Left ventricle myocardium superior (tissue), 1 donor: ENCODE measurements around the gene STK32B. TPM values are rescaled to one million over a fixed set of nuclear protein-coding genes. Genes with fewer than 3 reads are reported as not detected.

ENCODE experiments used
- ATAC-seq: fragments of 200-7000 bp; cut with Tn5 transposase; one replicate; pipeline ENCODE4 v1.9.1; 2020; ENCODE audit warnings: mild to moderate bottlenecking, moderate library complexity
- DNase-seq: peaks from one replicate; pipeline ENCODE4 v3.0.0-alpha.2; 2020
- intact Hi-C: fragments of 100-400 bp; cut with micrococcal nuclease; formaldehyde crosslinking; loops from one replicate; pipeline ENCODE4 v1.11.0; 2022
- total RNA-seq: library from RNA; stranded (reverse); fragmentation: NEBNext Ultra II Directional; extraction: Animal tissue kit (Norgen Biotek cat#: 25700); gene quantifications from one replicate; pipeline ENCODE4 v1.2.1, GENCODE V29; 2021
- donor health status: DM: no; HTN: yes; CAD: no; lungs with severe emphysema.

STK32B gene
- total RNA-seq, 1 donor from 2014 or later: 1.4 TPM

DNA sequence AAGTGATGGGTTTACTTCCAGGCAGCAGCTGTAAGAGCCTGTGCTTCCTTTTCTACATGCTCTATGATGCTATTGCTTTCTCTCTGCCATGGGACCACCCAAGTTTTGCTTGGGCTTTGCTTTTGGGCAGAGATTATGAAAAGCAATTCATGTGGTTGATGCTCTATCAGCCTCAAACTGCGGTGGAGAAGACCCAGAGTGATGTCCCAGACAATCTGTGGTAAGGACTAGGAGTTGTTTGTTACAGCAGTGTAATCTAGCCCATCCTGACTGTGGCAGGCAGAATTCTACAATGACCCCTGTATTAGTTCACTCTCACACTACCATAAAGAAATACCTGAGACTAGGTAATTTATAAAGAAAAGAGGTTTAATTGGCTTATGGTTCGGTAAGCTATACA is 22.8 kb upstream of the STK32B start:
- no peak for DNase-seq
- intact Hi-C loops: no loop called here
- no peak for ATAC-seq

DNA sequence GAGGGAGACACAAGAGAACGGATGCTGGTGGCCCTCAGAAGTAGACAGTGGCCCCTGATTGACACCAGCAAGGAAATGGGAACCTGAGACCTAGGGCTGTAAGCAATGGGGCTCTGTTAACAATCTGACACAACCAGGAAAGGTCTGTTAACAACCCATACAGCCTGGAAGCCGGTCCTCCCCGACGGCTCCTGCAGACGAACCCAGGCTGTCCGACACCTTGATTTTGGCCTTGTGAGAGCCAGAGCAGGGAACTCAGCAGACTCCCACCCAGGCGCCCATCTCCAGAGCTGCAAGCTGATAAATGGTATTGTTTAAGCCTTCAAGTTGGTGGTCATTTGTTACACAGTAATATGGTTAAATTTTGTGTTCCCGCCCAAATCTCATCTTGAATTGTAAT is 21.8 kb upstream of the STK32B start:
- no peak for DNase-seq
- intact Hi-C loops: no loop called here
- ATAC-seq: no peak

DNA sequence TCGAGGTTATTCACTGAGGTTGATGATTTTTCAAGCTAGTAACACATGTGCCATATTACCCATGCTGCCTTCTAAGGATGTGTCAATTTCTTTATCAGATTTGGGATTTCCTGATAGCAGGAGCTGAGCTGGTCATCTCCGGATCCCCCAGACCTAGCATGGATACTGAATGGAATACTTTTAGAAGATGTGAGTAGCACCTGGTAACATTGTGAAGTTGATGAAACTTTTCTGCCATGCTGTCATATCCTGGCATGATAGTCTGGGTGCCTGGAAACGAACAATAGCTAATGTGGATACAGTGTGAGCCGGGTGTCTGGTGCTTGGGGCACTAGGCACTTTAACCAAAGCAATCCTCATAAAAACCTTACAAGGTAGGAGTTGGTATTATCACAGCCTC is 21.1 kb upstream of the STK32B start:
- DNase-seq (no peak), ATAC-seq (no peak)
- intact Hi-C loops: no loop called here

DNA sequence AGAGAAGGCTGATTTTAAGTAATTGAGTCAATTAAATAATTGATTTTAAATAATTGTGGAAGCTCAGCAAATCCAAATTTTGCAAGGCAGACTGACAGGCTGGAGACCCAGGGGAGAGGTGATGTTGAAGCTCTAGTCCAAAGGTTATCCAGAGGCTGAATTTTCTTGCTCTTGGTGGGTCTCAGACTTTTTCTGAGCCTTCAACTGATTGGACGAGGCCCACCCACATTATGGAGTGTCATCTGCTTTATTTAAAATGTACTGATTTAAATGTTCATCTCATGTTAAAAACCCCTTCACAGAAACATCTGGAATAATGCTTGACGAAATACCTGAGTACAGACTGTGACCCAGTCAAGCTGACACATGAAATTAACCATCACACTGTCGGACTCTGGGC is 20.4 kb upstream of the STK32B start:
- intact Hi-C loops: no loop called here
- no peak for ATAC-seq
- no peak for DNase-seq

DNA sequence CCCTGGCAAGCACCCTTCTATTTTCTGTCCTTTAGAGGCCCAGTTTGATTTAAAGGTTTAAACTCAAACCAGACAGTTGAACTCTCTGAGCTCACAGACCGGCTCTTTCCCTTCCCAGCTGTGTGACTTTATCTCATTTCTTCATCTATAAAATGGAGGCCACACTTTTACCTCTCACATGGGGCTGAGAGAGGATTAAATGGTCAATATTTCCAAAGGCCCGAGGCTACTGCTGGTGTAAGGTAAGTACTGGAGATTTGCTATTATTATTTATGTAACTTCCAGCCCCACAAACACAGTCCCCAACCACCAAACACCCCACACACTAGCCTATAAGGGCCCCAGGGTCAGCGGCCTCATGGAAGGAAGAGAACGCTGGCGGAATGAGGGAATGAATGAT is 18.5 kb upstream of the STK32B start:
- intact Hi-C loops: no loop called here
- no peak for DNase-seq
- no peak for ATAC-seq

DNA sequence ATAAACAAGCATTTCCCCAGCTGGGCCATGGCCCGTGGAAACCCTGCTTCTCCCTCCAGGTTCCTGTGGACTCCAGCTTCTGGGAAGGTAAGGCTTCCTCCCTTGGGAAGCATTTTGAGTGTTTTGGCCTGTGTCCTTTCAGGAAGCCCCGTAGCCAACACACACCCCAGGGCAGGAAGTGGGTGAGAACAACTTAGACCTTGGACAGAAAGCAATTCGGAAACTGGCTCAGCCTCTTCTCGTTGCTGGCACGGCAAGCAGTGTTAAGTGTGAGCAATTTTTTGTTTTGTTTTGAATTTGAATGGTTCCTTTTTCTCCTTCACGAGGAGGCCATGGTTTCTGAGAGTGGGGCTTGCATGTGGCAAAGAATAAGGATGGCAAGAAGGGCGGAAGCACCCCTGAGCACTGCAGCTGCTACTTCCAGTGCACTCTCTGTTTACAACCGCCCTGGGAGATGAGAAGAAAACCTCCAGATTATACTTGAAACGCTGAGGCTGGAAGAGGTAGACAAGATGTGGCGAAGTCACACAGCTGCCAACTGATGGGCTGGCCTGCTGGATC is 17.9 kb upstream of the STK32B start:
- intact Hi-C loops: no loop called here
- peak; percentile 87 for ATAC-seq
- peak; percentile 47 for DNase-seq

DNA sequence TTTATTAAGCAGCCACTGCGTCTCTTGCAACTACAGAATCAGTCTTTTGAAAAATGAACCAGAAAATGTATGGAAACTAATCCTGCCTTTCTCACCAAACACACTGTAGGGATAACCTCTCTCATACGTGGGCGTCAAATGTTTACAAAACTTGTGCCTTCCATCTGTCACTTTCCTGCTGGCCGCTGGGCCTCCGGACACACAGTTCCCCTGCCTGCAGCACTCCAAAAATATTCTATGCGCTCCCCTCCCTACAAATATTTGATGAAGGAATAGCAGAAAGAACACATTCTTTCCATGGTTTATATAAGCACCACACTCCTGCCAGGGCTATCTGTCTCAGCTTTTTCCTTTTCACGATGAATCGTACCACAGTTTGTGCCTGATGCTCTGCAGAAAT is 17.1 kb upstream of the STK32B start:
- intact Hi-C loops: no loop called here
- no peak for DNase-seq
- no peak for ATAC-seq

DNA sequence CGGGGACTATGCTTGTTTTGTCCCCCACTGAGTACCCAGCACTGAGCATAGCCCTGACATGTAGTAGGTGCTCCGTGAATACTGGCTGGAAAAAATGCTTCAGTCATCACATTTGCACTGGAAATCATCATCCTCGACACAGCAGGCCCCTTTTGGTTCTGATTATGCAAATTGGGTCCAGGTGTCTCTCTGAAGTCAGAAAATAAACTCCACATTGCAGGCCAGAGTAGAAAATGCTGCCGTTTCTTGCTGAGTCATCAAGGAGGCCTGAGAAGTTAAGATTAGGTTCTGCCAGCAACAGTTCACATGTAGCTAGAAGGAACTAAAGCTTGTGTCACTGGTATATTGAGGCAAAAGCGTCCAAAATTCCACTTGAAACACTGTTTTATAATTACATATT is 15.0 kb upstream of the STK32B start:
- no peak for ATAC-seq
- DNase-seq: no peak
- intact Hi-C loops: no loop called here

DNA sequence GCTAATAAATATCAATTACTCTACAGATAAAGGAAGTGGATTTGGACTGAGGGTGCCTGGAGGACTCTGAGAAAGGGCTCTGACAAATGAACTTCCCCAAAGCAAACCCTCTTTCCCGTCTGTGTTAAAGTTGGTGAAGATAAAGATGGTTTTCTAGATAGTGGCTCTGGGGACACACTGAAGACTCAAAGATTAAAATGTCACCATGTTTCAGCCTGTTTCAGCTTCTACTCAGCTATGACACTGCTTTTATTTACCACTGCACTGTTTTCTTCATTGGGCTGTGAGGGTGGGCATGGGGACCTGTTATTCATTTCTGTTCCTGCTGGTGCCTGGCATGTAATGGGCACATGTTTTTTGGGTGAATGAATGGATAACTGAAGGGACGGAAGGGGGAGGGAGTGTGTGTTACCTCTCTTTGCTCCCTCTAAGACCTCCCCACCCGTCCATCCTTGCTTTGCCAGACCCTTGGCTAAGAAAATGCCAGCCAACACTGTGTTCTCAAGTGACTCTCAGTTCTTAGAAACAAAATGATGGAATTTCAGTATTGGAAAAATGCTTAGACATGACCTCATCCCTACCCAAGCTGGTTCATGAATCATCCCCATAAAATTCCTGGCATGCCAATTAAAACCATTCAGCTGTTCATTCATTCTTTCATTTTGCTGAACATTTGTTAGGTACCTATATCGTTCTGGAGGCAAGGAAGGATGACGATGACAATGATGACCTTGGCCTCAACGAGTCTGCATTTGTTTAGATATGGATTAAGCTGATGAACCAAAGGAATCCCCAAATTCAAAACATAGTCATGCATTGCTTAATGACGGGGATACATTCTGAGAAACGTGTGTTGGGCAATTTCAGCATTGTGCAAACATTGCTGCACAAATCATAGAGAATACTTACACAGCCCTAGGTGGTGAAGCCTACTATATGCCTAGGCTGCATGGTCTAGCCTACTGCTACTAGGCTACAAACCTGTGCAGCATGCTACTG is 13.4 kb upstream of the STK32B start:
- no peak for DNase-seq
- intact Hi-C loops: no loop called here
- peak; percentile 43 for ATAC-seq

DNA sequence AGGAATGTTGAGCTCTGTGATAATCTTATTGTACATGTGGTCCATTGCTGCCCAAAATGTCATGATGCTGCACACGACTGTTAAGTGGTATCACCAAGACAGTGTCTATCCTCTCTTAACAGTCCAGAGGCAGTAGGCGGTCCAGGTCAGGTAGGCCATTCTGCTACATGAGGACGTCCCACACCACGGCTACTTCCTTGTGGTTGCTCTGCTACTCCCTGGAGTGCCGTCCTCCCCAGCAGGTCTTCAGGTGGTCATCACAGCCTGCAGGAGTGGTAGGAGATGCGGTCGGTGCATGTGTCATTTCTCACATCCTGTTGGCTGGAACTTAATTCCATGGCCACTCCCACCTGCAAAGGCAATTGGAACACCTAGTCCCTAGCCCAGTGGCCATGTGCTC is 11.5 kb upstream of the STK32B start:
- ATAC-seq: no peak
- intact Hi-C loops: no loop called here
- DNase-seq: no peak

DNA sequence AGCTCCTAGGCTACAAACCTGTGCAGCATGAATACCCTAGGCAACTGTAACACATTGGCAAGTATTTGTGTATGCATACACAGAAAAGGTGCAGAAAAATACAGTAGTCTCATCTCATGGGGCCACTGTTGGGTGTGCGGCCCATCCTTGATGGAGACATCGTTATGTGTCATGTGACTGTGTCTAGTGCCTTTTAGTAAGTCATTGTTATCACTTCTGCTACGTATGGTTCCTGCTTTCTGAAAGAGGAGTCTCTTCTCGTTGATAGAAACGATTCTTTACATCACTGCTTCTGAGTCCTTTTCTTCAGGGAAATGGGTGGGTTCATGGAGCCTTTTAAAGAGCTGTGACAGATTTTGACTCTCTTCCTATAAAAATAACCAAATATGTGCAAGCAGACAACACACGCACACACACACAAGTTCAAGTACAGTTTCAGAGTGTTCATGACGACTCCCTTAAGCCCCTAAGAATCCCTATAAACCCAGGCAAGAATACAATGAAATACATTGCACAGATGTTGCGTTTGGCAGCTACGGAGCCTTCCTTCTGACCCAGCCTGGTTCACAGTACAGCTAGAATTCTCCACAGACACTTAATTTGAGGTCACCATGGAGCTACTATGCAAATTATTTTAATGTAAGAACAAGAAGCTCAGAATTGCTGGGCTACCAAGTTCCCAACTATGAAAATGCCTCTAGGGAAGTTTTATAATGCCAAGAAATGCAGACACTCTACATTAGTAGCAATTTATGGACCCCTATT is 10.2 kb upstream of the STK32B start:
- ATAC-seq (no peak), DNase-seq (no peak)
- intact Hi-C loops: no loop called here

DNA sequence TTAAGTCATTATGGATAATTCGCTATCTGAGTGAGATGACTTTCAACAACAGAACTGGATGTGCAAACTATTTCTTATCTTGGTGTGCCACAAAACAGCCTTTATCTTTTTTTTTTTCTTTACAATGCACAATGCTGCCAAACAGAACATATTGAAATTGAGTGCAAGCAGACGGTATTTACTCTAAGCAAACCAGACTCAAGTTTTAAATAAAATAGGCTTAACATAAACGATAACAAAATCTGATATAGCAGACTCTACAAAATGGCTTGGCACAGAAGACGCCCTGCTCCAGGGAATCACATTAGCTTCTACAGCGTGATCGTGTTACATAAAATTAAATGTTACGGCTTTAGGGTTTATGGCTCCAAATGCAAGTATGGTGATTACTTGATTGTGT is 9.6 kb upstream of the STK32B start:
- intact Hi-C loops: no loop called here
- DNase-seq: no peak

DNA sequence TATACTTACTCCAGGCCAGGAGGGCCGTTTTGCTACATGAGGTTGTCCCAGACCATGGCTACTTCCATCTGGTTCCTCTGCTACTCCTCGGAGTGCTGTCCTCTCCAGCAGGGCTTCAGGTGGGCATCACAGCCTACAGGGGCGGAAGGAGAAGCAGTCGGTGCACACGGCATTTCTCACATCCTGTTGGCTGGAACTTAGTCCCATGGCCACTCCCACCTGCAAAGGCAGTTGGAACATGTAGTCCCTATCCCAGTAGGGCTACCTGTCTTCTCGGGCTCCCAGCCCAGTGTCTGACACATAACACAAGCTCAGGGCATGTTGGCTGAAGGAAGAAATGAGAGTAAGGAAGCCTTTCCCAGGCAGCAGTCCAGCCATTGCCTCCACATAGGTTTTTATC is 7.7 kb upstream of the STK32B start:
- no peak for DNase-seq
- ATAC-seq: no peak
- intact Hi-C loops: no loop called here

More for the DNA sequence above, 9.6 kb upstream of the STK32B start:
- no peak for ATAC-seq

DNA sequence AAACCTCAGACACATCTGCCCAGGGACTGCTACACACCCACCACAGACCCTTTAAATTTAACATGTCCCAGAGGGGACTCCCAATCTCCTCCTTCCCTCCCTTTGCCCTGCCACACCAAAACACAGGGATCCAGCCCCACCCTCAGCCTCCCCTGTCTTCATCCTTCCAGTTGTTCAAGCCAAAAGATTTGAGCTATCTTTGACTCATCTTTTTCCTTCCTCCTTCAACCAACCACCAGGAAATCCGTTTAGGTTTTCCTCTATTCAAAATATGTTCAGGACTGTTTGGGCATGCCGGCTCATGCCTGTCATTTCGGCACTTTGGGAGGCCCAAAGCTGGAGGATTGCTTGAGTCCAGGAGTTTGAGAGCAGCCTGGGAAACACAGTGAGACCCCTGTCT is 6.9 kb upstream of the STK32B start:
- intact Hi-C loops: no loop called here
- ATAC-seq (no peak), DNase-seq (no peak)

DNA sequence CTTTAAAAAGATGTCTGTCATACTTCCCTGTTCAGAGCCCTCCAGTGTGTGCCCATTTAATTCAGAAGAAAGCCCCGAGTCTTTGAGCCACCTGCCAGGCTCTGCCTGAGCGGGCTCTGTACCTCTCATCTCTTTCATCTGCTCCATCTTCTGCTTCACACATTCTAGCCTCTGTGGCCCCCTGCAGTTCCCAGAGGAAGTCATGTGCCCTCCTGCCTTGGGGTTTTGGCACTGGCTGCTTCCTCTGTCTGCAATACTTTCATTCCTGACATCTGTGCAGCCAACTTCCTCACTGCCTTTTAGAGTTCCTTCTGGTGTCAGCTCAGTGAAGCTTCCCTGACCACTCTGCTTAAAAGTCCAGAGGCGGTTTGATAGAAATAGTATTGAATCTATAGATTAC is 6.2 kb upstream of the STK32B start:
- peak; percentile 76 for ATAC-seq
- intact Hi-C loops: no loop called here
- peak; percentile 37 for DNase-seq

DNA sequence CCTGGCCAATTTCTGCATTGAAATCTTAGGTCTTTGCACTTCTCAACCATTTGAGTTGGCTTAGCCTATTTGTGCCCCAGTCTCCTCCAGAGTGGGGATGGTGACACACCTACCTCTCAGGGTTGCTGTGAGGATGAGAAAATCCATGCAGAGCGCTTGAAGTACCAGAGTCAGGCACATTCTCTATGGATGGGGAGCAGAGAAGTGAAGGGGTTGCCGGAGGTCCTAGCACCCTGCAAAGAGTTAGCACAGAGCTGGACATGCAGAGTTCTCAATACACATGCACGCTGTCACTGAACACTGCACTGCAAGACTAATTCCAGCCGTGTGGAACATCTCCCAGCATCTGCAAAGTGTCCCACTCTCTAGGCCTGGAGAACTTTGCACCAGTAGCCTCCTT is 2.6 kb upstream of the STK32B start:
- intact Hi-C loops: no loop called here
- ATAC-seq (no peak), DNase-seq (no peak)

DNA sequence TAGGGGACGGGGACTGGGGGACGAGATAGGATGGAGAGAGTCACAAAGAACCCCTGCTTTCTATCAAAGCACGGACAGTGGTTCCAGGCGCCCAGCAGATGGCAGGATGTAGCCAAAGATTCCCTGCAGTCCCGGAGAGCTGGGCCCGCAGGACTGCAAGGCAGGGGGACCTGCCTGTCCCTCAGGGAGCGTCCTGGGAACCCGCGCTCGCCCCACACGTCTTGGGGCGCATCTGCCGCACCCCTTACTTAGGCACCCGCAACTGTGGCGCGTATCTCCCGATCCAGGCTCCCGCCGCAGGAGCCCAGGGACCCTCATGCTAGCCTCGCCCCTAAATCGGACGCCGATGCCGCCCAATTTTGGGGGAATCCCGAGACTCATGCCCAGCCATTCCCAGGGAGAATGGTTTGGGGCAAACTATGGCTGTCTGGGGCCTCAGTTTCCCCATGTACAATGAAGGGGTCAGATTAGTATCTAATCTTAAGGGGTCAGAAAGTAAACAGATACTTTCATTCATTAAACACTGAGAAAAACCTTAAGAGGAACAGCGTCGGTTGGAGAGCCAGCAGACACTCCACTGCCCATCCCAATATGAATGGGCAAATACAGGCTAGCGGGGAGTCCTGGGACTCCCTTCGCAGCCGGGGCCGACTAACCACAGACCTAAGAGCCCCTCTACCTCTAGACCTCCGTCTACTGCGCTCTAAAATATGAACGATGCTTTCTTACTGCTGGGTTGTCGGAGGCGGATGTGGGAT is 581 bp upstream of the STK32B start:
- intact Hi-C loops: no loop called here
- ATAC-seq: peak; percentile 91
- DNase-seq: peak; percentile 78

DNA sequence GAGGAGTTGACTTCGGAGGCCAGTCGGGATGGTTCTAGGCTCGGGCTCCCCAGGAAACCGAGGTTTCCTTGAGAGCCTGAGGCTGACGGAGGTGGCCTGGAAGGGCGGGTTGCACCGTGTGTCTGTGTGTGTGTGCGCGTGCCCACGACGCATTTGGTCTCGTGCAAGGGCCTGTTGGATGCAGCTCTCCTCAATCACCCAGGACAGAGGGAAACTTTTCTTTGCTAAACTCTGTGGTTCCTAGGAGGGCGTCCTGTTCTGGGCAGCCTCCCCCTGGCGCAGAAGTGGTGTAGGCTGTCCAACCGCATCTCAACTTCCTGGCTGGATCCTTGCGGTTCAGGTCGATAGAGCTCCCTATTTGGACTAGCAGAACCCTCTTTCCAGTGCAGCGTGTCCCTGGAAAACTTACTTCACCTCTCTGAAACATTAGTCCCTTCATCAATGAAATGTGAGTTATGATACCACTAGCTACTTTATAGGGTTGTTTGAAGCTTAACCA is 973 bp downstream of the STK32B start:
- DNase-seq (no peak), ATAC-seq (peak; percentile 5)
- intact Hi-C loops: no loop called here

DNA sequence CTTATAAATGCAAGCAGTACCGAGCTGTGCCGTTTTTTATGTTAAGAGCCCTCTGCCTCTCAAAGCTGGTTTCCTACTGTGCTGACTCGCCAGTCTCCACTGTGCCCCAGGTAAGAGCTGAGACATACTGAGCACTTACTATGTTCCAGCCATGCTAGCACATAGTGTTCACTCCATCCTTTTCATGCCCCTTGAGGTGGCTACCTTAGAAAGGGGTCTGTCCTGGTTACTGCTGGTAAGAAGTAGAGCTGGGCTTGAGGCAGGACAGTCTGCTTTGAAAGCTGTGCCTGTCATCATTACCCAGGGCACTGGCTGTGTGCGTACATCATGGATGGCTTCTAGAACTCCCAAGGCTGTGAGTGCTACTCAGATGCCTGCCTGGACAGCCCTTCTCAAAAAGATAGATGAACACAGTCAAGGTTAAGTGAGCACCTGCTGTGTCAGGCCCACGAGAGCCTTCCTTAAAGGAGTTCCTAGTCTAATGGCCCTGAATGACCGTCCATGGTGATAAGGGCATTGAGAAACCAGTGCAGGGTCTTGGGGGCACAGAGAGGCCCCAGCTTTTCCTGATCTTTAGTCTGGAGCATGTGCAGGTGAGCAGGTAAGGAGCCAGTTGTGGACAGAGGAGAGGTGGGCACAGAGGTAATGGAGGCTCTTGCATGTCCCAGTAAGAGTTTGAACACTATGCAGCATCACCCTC is 1.6 kb downstream of the STK32B start:
- intact Hi-C loops: no loop called here

More for the DNA sequence above, 1.6 kb downstream of the STK32B start:
- ATAC-seq (no peak), DNase-seq (no peak)
